ENCODE measurements around the gene BMP10.

Gene BMP10

DNA sequence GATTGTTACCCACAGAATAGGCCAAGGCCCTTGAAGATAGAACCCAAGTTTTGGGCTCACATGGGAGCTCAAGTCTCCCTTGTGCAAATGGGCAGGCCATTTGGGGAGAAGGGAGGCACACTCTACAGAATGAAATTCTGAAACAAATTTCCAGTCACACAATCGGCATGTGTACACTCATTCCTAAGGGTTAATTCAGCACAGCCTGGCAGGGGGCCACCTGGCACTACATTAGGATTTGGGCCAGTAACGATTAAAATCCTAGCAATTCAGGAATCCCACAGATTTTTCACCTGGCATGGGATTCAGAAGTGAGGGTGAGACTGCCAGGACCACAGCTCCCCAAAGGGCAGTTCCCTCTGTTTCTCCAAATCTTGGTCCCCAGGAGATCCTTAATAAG lies 46.4 kb downstream of the BMP10 start:
- no peak overlapping the region for H3K4me3 ChIP-seq (ENCODE audit: low read length)
- TF ChIP-seq, protein P1, sequence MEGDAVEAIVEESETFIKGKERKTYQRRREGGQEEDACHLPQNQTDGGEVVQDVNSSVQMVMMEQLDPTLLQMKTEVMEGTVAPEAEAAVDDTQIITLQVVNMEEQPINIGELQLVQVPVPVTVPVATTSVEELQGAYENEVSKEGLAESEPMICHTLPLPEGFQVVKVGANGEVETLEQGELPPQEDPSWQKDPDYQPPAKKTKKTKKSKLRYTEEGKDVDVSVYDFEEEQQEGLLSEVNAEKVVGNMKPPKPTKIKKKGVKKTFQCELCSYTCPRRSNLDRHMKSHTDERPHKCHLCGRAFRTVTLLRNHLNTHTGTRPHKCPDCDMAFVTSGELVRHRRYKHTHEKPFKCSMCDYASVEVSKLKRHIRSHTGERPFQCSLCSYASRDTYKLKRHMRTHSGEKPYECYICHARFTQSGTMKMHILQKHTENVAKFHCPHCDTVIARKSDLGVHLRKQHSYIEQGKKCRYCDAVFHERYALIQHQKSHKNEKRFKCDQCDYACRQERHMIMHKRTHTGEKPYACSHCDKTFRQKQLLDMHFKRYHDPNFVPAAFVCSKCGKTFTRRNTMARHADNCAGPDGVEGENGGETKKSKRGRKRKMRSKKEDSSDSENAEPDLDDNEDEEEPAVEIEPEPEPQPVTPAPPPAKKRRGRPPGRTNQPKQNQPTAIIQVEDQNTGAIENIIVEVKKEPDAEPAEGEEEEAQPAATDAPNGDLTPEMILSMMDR (conservative IDR thresholded peaks at IDR 0.05; ENCODE audit: low read length): no peak
- DNase-seq (ENCODE audit: low read depth): peak; percentile 84

DNA sequence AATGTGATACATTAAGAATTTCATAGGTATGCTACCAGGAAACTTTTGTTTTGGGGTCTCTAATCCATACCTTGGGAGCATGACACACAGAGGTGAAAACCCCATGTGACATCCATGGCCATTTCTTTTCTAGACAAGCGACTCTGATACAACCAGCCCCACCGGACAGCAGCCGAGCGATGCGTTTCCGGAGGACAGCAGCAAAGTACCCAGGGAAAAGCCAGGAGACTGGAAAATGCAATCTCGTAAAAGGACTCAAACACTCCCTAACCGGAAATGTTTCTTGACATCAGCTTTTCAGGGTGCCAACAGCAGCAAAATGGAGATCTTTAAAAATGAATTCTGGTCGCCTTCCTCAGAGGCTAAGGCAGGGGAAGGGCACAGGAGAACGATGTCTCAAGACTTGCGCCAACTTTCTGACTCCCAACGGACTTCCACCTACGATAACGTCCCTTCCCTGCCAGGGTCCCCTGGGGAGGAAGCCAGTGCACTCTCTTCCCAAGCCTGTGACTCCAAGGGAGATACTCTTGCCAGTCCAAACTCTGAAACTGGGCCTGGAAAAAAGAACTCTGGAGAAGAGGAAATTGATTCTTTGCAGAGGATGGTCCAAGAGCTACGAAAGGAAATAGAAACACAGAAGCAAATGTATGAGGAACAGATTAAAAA lies 48.9 kb downstream of the BMP10 start:
- DNase-seq (ENCODE audit: low read depth): no peak
- H3K4me3 ChIP-seq (ENCODE audit: low read length): no peak overlapping the region
- TF ChIP-seq, protein P1 (conservative IDR thresholded peaks at IDR 0.05; ENCODE audit: low read length): no peak

DNA sequence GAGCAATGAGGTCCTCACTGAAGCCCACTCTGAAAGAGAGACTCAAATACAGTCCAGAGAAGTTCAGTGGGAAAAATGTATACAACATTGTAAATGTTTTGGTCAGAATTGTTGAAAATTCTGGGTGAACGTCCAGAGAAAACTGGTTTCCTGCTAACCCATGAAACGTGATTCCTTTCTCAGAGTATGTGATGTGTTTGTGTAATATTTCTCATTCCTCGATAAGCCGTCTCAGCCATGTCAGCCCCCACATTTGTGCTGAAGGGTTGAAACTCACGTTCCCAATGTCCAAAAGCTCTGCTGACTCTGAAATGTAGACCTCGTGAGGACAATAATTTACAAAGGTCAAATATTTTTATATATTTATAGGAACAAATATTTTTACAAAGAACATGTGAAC lies 51.6 kb downstream of the BMP10 start:
- DNase-seq (ENCODE audit: low read depth): no peak
- TF ChIP-seq, protein P1 (conservative IDR thresholded peaks at IDR 0.05; ENCODE audit: low read length): no peak
- no peak overlapping the region for H3K4me3 ChIP-seq (ENCODE audit: low read length)

DNA sequence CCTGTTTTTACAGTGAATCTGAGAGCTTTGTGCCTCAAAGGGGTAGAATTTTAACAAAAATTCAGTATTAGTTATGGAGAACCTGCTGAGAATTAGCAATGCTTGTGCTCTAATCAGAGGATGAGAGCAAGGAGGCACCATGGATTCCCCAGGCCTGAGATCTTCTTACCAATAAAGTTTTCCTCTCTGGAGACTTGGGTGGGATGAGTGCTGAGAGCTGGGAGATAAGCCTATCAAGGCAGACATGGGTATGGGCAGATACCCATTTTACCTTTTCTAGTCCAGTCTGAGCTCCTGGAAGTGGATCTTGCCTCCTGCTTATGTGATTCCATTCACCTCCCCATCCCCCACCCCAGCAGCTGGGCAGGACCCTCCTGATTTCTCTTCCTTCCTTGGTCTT lies 53.9 kb downstream of the BMP10 start:
- H3K4me3 ChIP-seq (ENCODE audit: low read length): no peak overlapping the region
- TF ChIP-seq, protein P1 (conservative IDR thresholded peaks at IDR 0.05; ENCODE audit: low read length): no peak
- DNase-seq (ENCODE audit: low read depth): no peak
